Transverse colon (tissue), 4 donors: ENCODE data around the gene CLEC20A. TPM values are rescaled to one million over a fixed set of nuclear protein-coding genes. Genes with fewer than 3 reads are reported as not detected.

Experiments
- DNase-seq: peaks from one replicate; pipeline ENCODE4 v3.0.0-alpha.2; 2019
- H3K27ac ChIP-seq, 4 donors: fragments of 200-600 bp; sonication (generic); 2 replicates each; pipeline ENCODE4 v1.5.1; 2016 to 2018; ENCODE audit warnings: inconsistent platforms in 4 of 4
- H3K27me3 ChIP-seq: fragments of 200-600 bp; sonication (generic); 2 replicates; pipeline ENCODE4 v1.5.1; 2017; ENCODE audit warnings: inconsistent platforms
- H3K36me3 ChIP-seq, 4 donors: fragments of 200-600 bp; sonication (generic); 2 replicates each; pipeline ENCODE4 v1.5.1; 2017 to 2019; ENCODE audit warnings: inconsistent platforms in 4 of 4
- H3K4me1 ChIP-seq, 4 donors: fragments of 200-600 bp; sonication (generic); 2 replicates each; pipeline ENCODE4 v1.5.1; 2017 to 2020; ENCODE audit warnings: inconsistent platforms in 4 of 4
- H3K4me3 ChIP-seq, 4 donors: fragments of 200-600 bp; sonication (generic); 1 replicate in 1 of 4; 2 replicates in 3 of 4; pipeline versions ENCODE4 v1.5.1 to v1.6.1; 2017 to 2019; ENCODE audit warnings: inconsistent platforms in 4 of 4
- H3K9me3 ChIP-seq, 2 donors: fragments of 200-600 bp; sonication (generic); 2 replicates each; pipeline ENCODE4 v1.5.1; 2017 to 2019; ENCODE audit warnings: inconsistent platforms in 2 of 2
- CTCF ChIP-seq, 5 experiments: fragments of 200-600 bp in 3 of 5; fragments of 450-650 bp in 2 of 5; sonication (generic) in 3 of 5; IDR thresholded peaks; 1 replicate in 2 of 5; 2 replicates in 3 of 5; pipeline ENCODE4 v1.5.1; 2016 to 2017; ENCODE audit warnings: antibody characterized with exemption in 5 of 5, inconsistent platforms in 3 of 5, mild to moderate bottlenecking in 2 of 5, moderate library complexity in 1 of 5
- EP300 ChIP-seq: sonication (generic); formaldehyde crosslinking; IDR thresholded peaks from one replicate; pipeline ENCODE4 v1.6.1; 2017; ENCODE audit warnings: antibody characterized with exemption, low read depth
- POLR2A ChIP-seq: fragments of 450-650 bp; IDR thresholded peaks from one replicate; pipeline ENCODE4 v1.6.1; 2016; ENCODE audit warnings: antibody characterized with exemption, mild to moderate bottlenecking, moderate library complexity
- POLR2AphosphoS5 ChIP-seq, 3 donors: sonication (generic); formaldehyde crosslinking; IDR thresholded peaks; one replicate each; pipeline ENCODE4 v1.6.1; 2016; ENCODE audit warnings: antibody characterized with exemption in 3 of 3
- WGBS, 2 donors: methylation state at CpG; one replicate each; pipeline ENCODE4 v1.1.5; 2018; ENCODE audit warnings: low coverage in 1 of 2; 5-methylcytosine and 5-hydroxymethylcytosine counted together
- in situ Hi-C, 4 donors: fragments of 200-750 bp; cut with MboI; loops; one replicate each; pipeline versions ENCODE4 v1.15.0 to v1.15.1; 2017; ENCODE audit warnings: low sequenced_read_pairs in 3 of 4, low pct_ligation_motif_present in 1 of 4, low pct_unique_long_range_greater_than_20kb in 1 of 4
- intact Hi-C: fragments of 100-400 bp; cut with DNase I; formaldehyde crosslinking; loops from one replicate; pipeline ENCODE4 v1.15.1; 2023; ENCODE audit warnings: low total_unique reads
- total RNA-seq, 4 donors: library from RNA; depleted of rRNA; stranded (reverse); fragments of >200 nt; gene quantifications; one replicate each; pipeline ENCODE4 v1.1.0, GENCODE V29; 2016

CLEC20A gene
- total RNA-seq, 4 donors from 2014 or later: not detected

- Histone ChIP-seq H3K4me3 (no peak overlapping the region), H3K36me3 (no peaks in the 10 kb centered on the region), H3K9me3 (no peaks in the 10 kb centered on the region), H3K27ac (no peak overlapping the region), H3K27me3 (peaks cover 11% of the 10 kb centered on the region), H3K4me1 (peaks cover 0 to 7% (median 2%) of the 10 kb centered on the region in 4 donors)
- intact Hi-C loops (no loop called here), in situ Hi-C loops (no loop called here)
- DNase-seq: no peak
- WGBS, 2 donors: 93 to 96% methylated on average over 3 to 4 of the region's 4 CpGs
- TF ChIP-seq POLR2A: no peak
Measured at GRCh38 chr1:178488393-178488792, 8.4 kb downstream of the CLEC20A start.

GRCh38 chr1:178487070-178487615 lies 9.6 kb downstream of the CLEC20A start:
- intact Hi-C loops: no loop called here
- no peak for DNase-seq
- H3K9me3 ChIP-seq: no peaks in the 10 kb centered on the region
- peaks cover 11% of the 10 kb centered on the region for H3K27me3 ChIP-seq
- H3K27ac ChIP-seq: no peak overlapping the region
- in situ Hi-C loops: no loop called here
- H3K36me3 ChIP-seq: no peaks in the 10 kb centered on the region
- peaks cover 0 to 7% (median 2%) of the 10 kb centered on the region in 4 donors for H3K4me1 ChIP-seq
- TF ChIP-seq EP300 (no peak), POLR2A (no peak), CTCF (IDR thresholded peaks at IDR 0.05) (no peak)
- H3K4me3 ChIP-seq: peak overlapping the region in 3 of 4 donors; percentile 18 to 29 (median 28)
- 62% methylated on average over 17 of the region's 20 CpGs; no CpG with 5 or more reads in 1 of the 2 donors for WGBS, 2 donors

- intact Hi-C loops: no loop called here
- TF ChIP-seq POLR2AphosphoS5 (IDR thresholded peaks at IDR 0.05) (no peak), CTCF (IDR thresholded peaks at IDR 0.05) (no peak), EP300 (no peak), POLR2A (no peak)
- H3K27me3 ChIP-seq: peaks cover 11% of the 10 kb centered on the region
- no peaks in the 10 kb centered on the region for H3K9me3 ChIP-seq
- in situ Hi-C loops: no loop called here
- H3K4me3 ChIP-seq: peak overlapping the region in 3 of 4 donors; percentile 18 to 29 (median 28)
- DNase-seq: no peak
- H3K27ac ChIP-seq: no peak overlapping the region
- H3K36me3 ChIP-seq: no peaks in the 10 kb centered on the region
- H3K4me1 ChIP-seq: peaks cover 0 to 7% (median 2%) of the 10 kb centered on the region in 4 donors
- 51% methylated on average over 46 of the region's 54 CpGs; no CpG with 5 or more reads in 1 of the 2 donors for WGBS, 2 donors
Measured at GRCh38 chr1:178486100-178487069, 10.4 kb downstream of the CLEC20A start.

- peaks cover 0 to 7% (median 2%) of the 10 kb centered on the region in 4 donors for H3K4me1 ChIP-seq
- peaks cover 11% of the 10 kb centered on the region for H3K27me3 ChIP-seq
- no peak overlapping the region for H3K4me3 ChIP-seq
- 61 to 80% methylated on average over 2 to 3 of the region's 3 CpGs for WGBS, 2 donors
- no peak overlapping the region for H3K27ac ChIP-seq
- TF ChIP-seq POLR2A (no peak), EP300 (no peak), CTCF (IDR thresholded peaks at IDR 0.05) (no peak), POLR2AphosphoS5 (IDR thresholded peaks at IDR 0.05) (no peak)
- no peaks in the 10 kb centered on the region for H3K36me3 ChIP-seq
- DNase-seq: no peak
- H3K9me3 ChIP-seq: no peaks in the 10 kb centered on the region
- intact Hi-C loops: no loop called here
- in situ Hi-C loops: no loop called here
Measured at GRCh38 chr1:178485541-178485981, 11.2 kb downstream of the CLEC20A start.
